ENCODE results near the gene APOBEC3G. TPM values are rescaled to one million over a fixed set of nuclear protein-coding genes. Genes with fewer than 3 reads are reported as not detected.

The APOBEC3G gene
- total and polyA plus RNA-seq, 10 of the 15 experiments (the other 5 are each of a cell fraction or from before 2014, with no cell fraction given) = 103 to 232 (median 152) TPM

- TF ChIP-seq YBX1 (IDR thresholded peaks at IDR 0.05) (no peak), DPF2 (IDR thresholded peaks at IDR 0.05) (peak; percentile 8; the same call in 1 of the 2 replicates), CHD4 (IDR thresholded peaks at IDR 0.05) (no peak), IKZF2 (IDR thresholded peaks at IDR 0.05) (peak; percentile 55 to 69; a peak in 3 of 4 replicates), RFX5 (IDR thresholded peaks at IDR 0.05; ENCODE audit: low read depth, low read length) (no peak), BRCA1 (IDR thresholded peaks at IDR 0.05; ENCODE audit: low read depth, low read length) (no peak), ZNF24 (IDR thresholded peaks at IDR 0.05) (no peak), SMAD1 (IDR thresholded peaks at IDR 0.05; ENCODE audit: low read depth, partially characterized antibody) (no peak), CHD1 (IDR thresholded peaks at IDR 0.05; ENCODE audit: low read depth, low read length) (no peak), KLF5 (IDR thresholded peaks at IDR 0.05; ENCODE audit: partially characterized antibody) (no peak), NR2F1 (conservative IDR thresholded peaks at IDR 0.05) (peak; percentile 58; the same call in 1 of the 2 replicates), ZNF592 (IDR thresholded peaks at IDR 0.05) (no peak), POLR2A (IDR thresholded peaks at IDR 0.05; ENCODE audit: low read depth, low read length) (no peak), CEBPB (IDR thresholded peaks at IDR 0.05; ENCODE audit: borderline replicate concordance in 1 of 2, low read depth in 2 of 2, low read length in 2 of 2) (no peak), YY1 (IDR thresholded peaks at IDR 0.05; ENCODE audit: low read depth, low read length) (no peak), NR2C2 (IDR thresholded peaks at IDR 0.05; ENCODE audit: borderline replicate concordance, control insufficient read depth, insufficient read length, low read depth) (no peak), BACH1 (IDR thresholded peaks at IDR 0.05; ENCODE audit: borderline replicate concordance) (no peak)
- TF ChIP-seq, protein P1, sequence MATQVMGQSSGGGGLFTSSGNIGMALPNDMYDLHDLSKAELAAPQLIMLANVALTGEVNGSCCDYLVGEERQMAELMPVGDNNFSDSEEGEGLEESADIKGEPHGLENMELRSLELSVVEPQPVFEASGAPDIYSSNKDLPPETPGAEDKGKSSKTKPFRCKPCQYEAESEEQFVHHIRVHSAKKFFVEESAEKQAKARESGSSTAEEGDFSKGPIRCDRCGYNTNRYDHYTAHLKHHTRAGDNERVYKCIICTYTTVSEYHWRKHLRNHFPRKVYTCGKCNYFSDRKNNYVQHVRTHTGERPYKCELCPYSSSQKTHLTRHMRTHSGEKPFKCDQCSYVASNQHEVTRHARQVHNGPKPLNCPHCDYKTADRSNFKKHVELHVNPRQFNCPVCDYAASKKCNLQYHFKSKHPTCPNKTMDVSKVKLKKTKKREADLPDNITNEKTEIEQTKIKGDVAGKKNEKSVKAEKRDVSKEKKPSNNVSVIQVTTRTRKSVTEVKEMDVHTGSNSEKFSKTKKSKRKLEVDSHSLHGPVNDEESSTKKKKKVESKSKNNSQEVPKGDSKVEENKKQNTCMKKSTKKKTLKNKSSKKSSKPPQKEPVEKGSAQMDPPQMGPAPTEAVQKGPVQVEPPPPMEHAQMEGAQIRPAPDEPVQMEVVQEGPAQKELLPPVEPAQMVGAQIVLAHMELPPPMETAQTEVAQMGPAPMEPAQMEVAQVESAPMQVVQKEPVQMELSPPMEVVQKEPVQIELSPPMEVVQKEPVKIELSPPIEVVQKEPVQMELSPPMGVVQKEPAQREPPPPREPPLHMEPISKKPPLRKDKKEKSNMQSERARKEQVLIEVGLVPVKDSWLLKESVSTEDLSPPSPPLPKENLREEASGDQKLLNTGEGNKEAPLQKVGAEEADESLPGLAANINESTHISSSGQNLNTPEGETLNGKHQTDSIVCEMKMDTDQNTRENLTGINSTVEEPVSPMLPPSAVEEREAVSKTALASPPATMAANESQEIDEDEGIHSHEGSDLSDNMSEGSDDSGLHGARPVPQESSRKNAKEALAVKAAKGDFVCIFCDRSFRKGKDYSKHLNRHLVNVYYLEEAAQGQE (IDR thresholded peaks at IDR 0.05; ENCODE audit: low read depth, low read length) = no peak
- TF ChIP-seq, protein P2, sequence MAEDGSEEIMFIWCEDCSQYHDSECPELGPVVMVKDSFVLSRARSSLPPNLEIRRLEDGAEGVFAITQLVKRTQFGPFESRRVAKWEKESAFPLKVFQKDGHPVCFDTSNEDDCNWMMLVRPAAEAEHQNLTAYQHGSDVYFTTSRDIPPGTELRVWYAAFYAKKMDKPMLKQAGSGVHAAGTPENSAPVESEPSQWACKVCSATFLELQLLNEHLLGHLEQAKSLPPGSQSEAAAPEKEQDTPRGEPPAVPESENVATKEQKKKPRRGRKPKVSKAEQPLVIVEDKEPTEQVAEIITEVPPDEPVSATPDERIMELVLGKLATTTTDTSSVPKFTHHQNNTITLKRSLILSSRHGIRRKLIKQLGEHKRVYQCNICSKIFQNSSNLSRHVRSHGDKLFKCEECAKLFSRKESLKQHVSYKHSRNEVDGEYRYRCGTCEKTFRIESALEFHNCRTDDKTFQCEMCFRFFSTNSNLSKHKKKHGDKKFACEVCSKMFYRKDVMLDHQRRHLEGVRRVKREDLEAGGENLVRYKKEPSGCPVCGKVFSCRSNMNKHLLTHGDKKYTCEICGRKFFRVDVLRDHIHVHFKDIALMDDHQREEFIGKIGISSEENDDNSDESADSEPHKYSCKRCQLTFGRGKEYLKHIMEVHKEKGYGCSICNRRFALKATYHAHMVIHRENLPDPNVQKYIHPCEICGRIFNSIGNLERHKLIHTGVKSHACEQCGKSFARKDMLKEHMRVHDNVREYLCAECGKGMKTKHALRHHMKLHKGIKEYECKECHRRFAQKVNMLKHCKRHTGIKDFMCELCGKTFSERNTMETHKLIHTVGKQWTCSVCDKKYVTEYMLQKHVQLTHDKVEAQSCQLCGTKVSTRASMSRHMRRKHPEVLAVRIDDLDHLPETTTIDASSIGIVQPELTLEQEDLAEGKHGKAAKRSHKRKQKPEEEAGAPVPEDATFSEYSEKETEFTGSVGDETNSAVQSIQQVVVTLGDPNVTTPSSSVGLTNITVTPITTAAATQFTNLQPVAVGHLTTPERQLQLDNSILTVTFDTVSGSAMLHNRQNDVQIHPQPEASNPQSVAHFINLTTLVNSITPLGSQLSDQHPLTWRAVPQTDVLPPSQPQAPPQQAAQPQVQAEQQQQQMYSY (CRISPR knock-in tag; IDR thresholded peaks at IDR 0.05) = no peak
- TF ChIP-seq, protein P3, sequence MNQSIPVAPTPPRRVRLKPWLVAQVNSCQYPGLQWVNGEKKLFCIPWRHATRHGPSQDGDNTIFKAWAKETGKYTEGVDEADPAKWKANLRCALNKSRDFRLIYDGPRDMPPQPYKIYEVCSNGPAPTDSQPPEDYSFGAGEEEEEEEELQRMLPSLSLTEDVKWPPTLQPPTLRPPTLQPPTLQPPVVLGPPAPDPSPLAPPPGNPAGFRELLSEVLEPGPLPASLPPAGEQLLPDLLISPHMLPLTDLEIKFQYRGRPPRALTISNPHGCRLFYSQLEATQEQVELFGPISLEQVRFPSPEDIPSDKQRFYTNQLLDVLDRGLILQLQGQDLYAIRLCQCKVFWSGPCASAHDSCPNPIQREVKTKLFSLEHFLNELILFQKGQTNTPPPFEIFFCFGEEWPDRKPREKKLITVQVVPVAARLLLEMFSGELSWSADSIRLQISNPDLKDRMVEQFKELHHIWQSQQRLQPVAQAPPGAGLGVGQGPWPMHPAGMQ (IDR thresholded peaks at IDR 0.05; ENCODE audit: borderline replicate concordance) = no peak
These were observed 21.5 kb downstream of the APOBEC3G start (continued) for GRCh38 chr22:39098576-39098975.
